GM12878 (cell line): ENCODE measurements around the gene ARMC8. TPM values are rescaled to one million over a fixed set of nuclear protein-coding genes. Genes with fewer than 3 reads are reported as not detected.

Source experiments
- ATAC-seq: fragments of 200-7000 bp; cut with Tn5 transposase; 3 replicates; pipeline ENCODE4 v1.9.1; 2020; ENCODE audit warnings: mild to moderate bottlenecking, moderate library complexity
- BruUV-seq: library from RNA; stranded (reverse); fragments of 400-500 nt; replicated peaks from 2 replicates; lab custom pipeline; 2021; lab: Mats Ljungman, UMichigan
- CTCF ChIA-PET: fragments of 300-600 bp; sonication (Branson Sonifier 250); formaldehyde crosslinking; extraction: SDS; loops from one replicate; lab custom pipeline; 2021; ENCODE audit warnings: inconsistent platforms; lab: Yijun Ruan, JAX
- POLR2A ChIA-PET: fragments of 350-600 bp; formaldehyde crosslinking; extraction: SDS; loops from one replicate; lab custom pipeline; 2021; ENCODE audit warnings: inconsistent platforms; lab: Charles Lee
- RAD21 ChIA-PET: fragments of 300-600 bp; sonication (Branson Sonifier 250); formaldehyde crosslinking; loops from one replicate; lab custom pipeline; 2023; ENCODE audit warnings: antibody characterized with exemption; ENCODE audit not compliant: unreplicated experiment; lab: Charles Lee
- SMC1A ChIA-PET: fragments of 300-600 bp; sonication (Branson Sonifier 250); formaldehyde crosslinking; loops from one replicate; lab custom pipeline; 2023; ENCODE audit not compliant: unreplicated experiment, uncharacterized antibody; lab: Charles Lee
- DNase-seq: peaks from one replicate; pipeline ENCODE4 v3.0.0-alpha.2; 2011; ENCODE audit warnings: low read depth, low spot score
- FAIRE-seq: peaks from 3 replicates; lab custom pipeline; 2011; peaks lifted over from hg19 to GRCh38; lab: Jason Lieb, UNC
- H2AFZ ChIP-seq: 2 replicates; pipeline ENCODE4 v1.6.0; 2011; ENCODE audit warnings: low read depth, low read length, control low read depth; ENCODE audit not compliant: control insufficient read depth
- H3K27ac ChIP-seq: 2 replicates; pipeline ENCODE4 v1.5.1; 2011; ENCODE audit warnings: control low read depth; ENCODE audit not compliant: control insufficient read depth, insufficient read depth
- H3K27me3 ChIP-seq, 2 experiments: replicated peaks in 1 of 2; 2 replicates each; pipeline versions ENCODE4 v1.6.0 to v1.6.1; 2011; ENCODE audit warnings: low read length in 1 of 2; ENCODE audit not compliant: control insufficient read depth in 2 of 2, insufficient read depth in 2 of 2
- H3K36me3 ChIP-seq, 2 experiments: 2 replicates each; pipeline ENCODE4 v1.5.1; 2011; ENCODE audit warnings: low read length in 1 of 2; ENCODE audit not compliant: control insufficient read depth in 2 of 2, insufficient read depth in 2 of 2
- H3K4me1 ChIP-seq: 2 replicates; pipeline ENCODE4 v1.6.1; 2011; ENCODE audit warnings: mild to moderate bottlenecking, low read length, moderate library complexity, mixed read lengths; ENCODE audit not compliant: control insufficient read depth, insufficient read depth
- H3K4me2 ChIP-seq: 2 replicates; pipeline ENCODE4 v1.6.0; 2011; ENCODE audit warnings: control low read depth; ENCODE audit not compliant: control insufficient read depth, insufficient read depth
- H3K4me3 ChIP-seq: fragments of 200-600 bp; sonication (generic); 2 replicates; pipeline ENCODE4 v1.5.1; 2016
- H3K79me2 ChIP-seq: 2 replicates; pipeline ENCODE4 v1.6.0; 2011; ENCODE audit warnings: low read length; ENCODE audit not compliant: control insufficient read depth, insufficient read depth
- H3K9ac ChIP-seq: 2 replicates; pipeline ENCODE4 v1.8.0; 2011; ENCODE audit warnings: low read length, control low read depth, mixed read lengths; ENCODE audit not compliant: control insufficient read depth, insufficient read depth
- H3K9me3 ChIP-seq: replicated peaks from 3 replicates; pipeline ENCODE4 v1.5.1; 2011; ENCODE audit warnings: mild to moderate bottlenecking, low read length; ENCODE audit not compliant: control insufficient read depth, insufficient read depth
- H4K20me1 ChIP-seq: 2 replicates; pipeline ENCODE4 v1.6.0; 2011; ENCODE audit not compliant: control insufficient read depth, insufficient read depth
- ATF2 ChIP-seq: IDR thresholded peaks from 2 replicates; pipeline ENCODE4 v1.6.1; 2012; ENCODE audit warnings: low read length, inconsistent platforms
- IRF5 ChIP-seq: fragments of 450-650 bp; IDR thresholded peaks from 2 replicates; pipeline ENCODE4 v1.6.1; 2017; ENCODE audit warnings: borderline replicate concordance
- KDM1A ChIP-seq: fragments of 200-600 bp; sonication (generic); IDR thresholded peaks from 2 replicates; pipeline ENCODE4 v1.6.1; 2016; ENCODE audit warnings: borderline replicate concordance
- MYC ChIP-seq: IDR thresholded peaks from 2 replicates; pipeline ENCODE4 v1.6.1; 2011; ENCODE audit warnings: mild to moderate bottlenecking, low read length, moderate library complexity, inconsistent platforms; ENCODE audit not compliant: insufficient read depth, insufficient replicate concordance, insufficient read length, severe bottlenecking
- NFIC ChIP-seq: IDR thresholded peaks from 2 replicates; pipeline ENCODE4 v1.6.1; 2012; ENCODE audit warnings: low read depth, mild to moderate bottlenecking, inconsistent platforms, low read length, moderate library complexity
- NR2C1 ChIP-seq: fragments of 450-650 bp; IDR thresholded peaks from 2 replicates; pipeline ENCODE4 v1.6.1; 2017; ENCODE audit warnings: antibody characterized with exemption, mild to moderate bottlenecking, moderate library complexity
- SKIL ChIP-seq: fragments of 450-650 bp; IDR thresholded peaks from 2 replicates; pipeline ENCODE4 v1.6.1; 2017; ENCODE audit warnings: mild to moderate bottlenecking, low read depth, inconsistent platforms; ENCODE audit not compliant: poor library complexity, severe bottlenecking
- SUPT20H ChIP-seq: IDR thresholded peaks from 2 replicates; pipeline ENCODE4 v1.6.1; 2011; ENCODE audit warnings: low read depth, mild to moderate bottlenecking, low read length, moderate library complexity, borderline replicate concordance; ENCODE audit not compliant: control insufficient read depth
- ZBTB33 ChIP-seq: fragments of 450-650 bp; IDR thresholded peaks from 2 replicates; pipeline ENCODE4 v1.6.1; 2017; ENCODE audit warnings: mild to moderate bottlenecking
- ZNF217 ChIP-seq: fragments of 450-650 bp; IDR thresholded peaks from 2 replicates; pipeline ENCODE4 v1.6.1; 2017; ENCODE audit warnings: antibody characterized with exemption, mild to moderate bottlenecking
- ZSCAN29 ChIP-seq: fragments of 450-650 bp; IDR thresholded peaks from 2 replicates; pipeline ENCODE4 v1.6.1; 2017; ENCODE audit warnings: mild to moderate bottlenecking, moderate library complexity
- WGBS: methylation state at CpG from one replicate; pipeline ENCODE4 v1.1.6; 2016; ENCODE audit warnings: low lambda C conversion rate; ENCODE audit not compliant: insufficient replicate concordance, insufficient coverage; ENCODE audit errors: missing lambda C conversion rate; 5-methylcytosine and 5-hydroxymethylcytosine counted together
- in situ Hi-C: fragments of 300-500 bp; cut with MboI; formaldehyde crosslinking; loops from 9 replicates; pipeline ENCODE4 v1.14.3; 2018; ENCODE audit warnings: mixed read lengths
- intact Hi-C: fragments of 100-400 bp; cut with micrococcal nuclease; formaldehyde crosslinking; loops from one replicate; pipeline ENCODE4 v1.14.2; 2022; ENCODE audit not compliant: unreplicated experiment
- polyA plus RNA-seq, 11 experiments: library from polyadenylated mRNA; depleted of rRNA in 4 of 11; unstranded in 6 of 11; stranded (reverse) in 5 of 11; fragments of >200 nt; fragmentation: Nextera tagmentation in 4 of 11; fragmentation: Illumina TruSeq in 1 of 11; extraction: Ambion mirVana in 4 of 11; extraction: Trizol in 1 of 11; gene quantifications; 1 replicate in 1 of 11; 2 replicates in 10 of 11; pipeline versions ENCODE4 v1.2.1 to v1.2.3, GENCODE V29; 2011 to 2016; ENCODE audit warnings: inconsistent platforms in 2 of 11, missing spikeins in 2 of 11, low read depth in 1 of 11
- total RNA-seq, 4 experiments: library from RNA; depleted of rRNA in 3 of 4; stranded (reverse); fragments of >200 nt in 3 of 4; fragmentation: Illumina TruSeq in 1 of 4; extraction: Trizol in 1 of 4; gene quantifications; 2 replicates each; pipeline versions ENCODE4 v1.2.1 to v1.2.3, GENCODE V29; 2013 to 2021

The ARMC8 gene
- total and polyA plus RNA-seq, 10 of the 15 experiments (the other 5 are each of a cell fraction or from before 2014, with no cell fraction given): 29.8 to 93.4 (median 45.3) TPM

- Histone ChIP-seq H3K9ac (no peak overlapping the region), H2AFZ (no peak overlapping the region), H3K27me3 (no peaks in the 10 kb centered on the region), H3K79me2 (peaks cover 65% of the 10 kb centered on the region), H3K4me2 (no peak overlapping the region), H3K27ac (no peak overlapping the region), H4K20me1 (no peaks in the 10 kb centered on the region), H3K36me3 (peaks cover 0 to 6% of the 10 kb centered on the region in 2 experiments; a peak in 1 of 4 replicates), H3K4me1 (peaks cover 2% of the 10 kb centered on the region; the same call in 1 of the 2 replicates), H3K4me3 (no peak overlapping the region), H3K9me3 (no peaks in the 10 kb centered on the region)
- ATAC-seq (no peak), DNase-seq (no peak), FAIRE-seq (no peak)
- no TSS peak for BruUV-seq
- ChIA-PET CTCF (no interaction called here), RAD21 (no interaction called here), SMC1A (no interaction called here), POLR2A (no interaction called here)
- in situ Hi-C loops: no loop called here
- intact Hi-C loops: no loop called here
- 100% methylated on average over 2 of the region's 2 CpGs for WGBS
- no peak for TF ChIP-seq ZBTB33
- no peak for TF ChIP-seq ZSCAN29
- no peak for TF ChIP-seq NR2C1
- no peak for TF ChIP-seq KDM1A
- no peak for TF ChIP-seq ATF2
- no peak for TF ChIP-seq ZNF217
- TF ChIP-seq MYC: no peak
- TF ChIP-seq SUPT20H: no peak
- no peak for TF ChIP-seq IRF5
- no peak for TF ChIP-seq SKIL
- no peak for TF ChIP-seq NFIC
These were observed 8.4 kb downstream of the ARMC8 start for GRCh38 chr3:138195481-138195880.
